BE2C (cell line): ENCODE results near the gene GPC5.
A peak's percentile ranks its signal among the peaks of the same experiment; 100 is the strongest.

Experiments
- DNase-seq: peaks from one replicate; pipeline ENCODE4 v3.0.0-alpha.2; 2020
- H3K27me3 ChIP-seq: fragments of 250-450 bp; sonication (Bioruptor Pico); 2 replicates; pipeline ENCODE4 v1.5.1; 2020; ENCODE audit warnings: mild to moderate bottlenecking
- H3K36me3 ChIP-seq: fragments of 250-450 bp; sonication (Bioruptor Pico); 2 replicates; pipeline ENCODE4 v1.5.1; 2020; ENCODE audit warnings: mild to moderate bottlenecking
- H3K4me1 ChIP-seq: fragments of 250-450 bp; sonication (Bioruptor Pico); 2 replicates; pipeline ENCODE4 v1.5.1; 2020
- H3K4me3 ChIP-seq: 2 replicates; pipeline ENCODE4 v1.5.1; 2011; ENCODE audit warnings: low read depth, low read length
- H3K9me3 ChIP-seq: fragments of 250-450 bp; sonication (Bioruptor Pico); 2 replicates; pipeline ENCODE4 v1.5.1; 2020
- CTCF ChIP-seq: IDR thresholded peaks from 2 replicates; pipeline ENCODE4 v1.5.1; 2012; ENCODE audit warnings: mild to moderate bottlenecking, low read depth, low read length

Gene GPC5

GRCh38 chr13:91817250-91817649 is 418.8 kb downstream of the GPC5 start:
- Histone ChIP-seq H3K4me1 (peaks cover 20% of the 10 kb centered on the region), H3K9me3 (no peaks in the 10 kb centered on the region), H3K36me3 (no peaks in the 10 kb centered on the region), H3K4me3 (no peak overlapping the region), H3K27me3 (no peaks in the 10 kb centered on the region)
- DNase-seq: no peak
- peak; percentile 78 for TF ChIP-seq CTCF

DNA sequence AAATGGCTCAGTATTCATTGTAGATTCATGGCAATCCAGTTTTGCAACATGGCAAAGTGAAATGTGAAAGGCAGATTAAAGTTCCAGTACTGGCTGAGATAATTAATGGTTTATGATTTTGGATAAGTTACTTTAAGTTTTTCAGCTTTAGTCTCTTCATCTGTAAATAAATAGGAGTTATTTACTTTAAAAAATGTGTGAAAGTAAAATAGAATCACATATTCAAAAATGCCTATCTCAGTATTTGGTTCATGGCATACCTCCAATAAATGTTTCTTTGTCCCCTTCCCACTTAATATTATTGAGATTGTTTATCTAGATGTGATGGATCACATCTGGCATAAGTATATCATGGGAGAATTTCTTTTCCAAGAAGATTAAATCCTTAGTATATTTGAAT is 426.0 kb downstream of the GPC5 start:
- no peak for TF ChIP-seq CTCF
- no peaks in the 10 kb centered on the region for H3K9me3 ChIP-seq
- H3K27me3 ChIP-seq: no peaks in the 10 kb centered on the region
- H3K4me1 ChIP-seq: peaks cover 4% of the 10 kb centered on the region; the same call in 1 of the 2 replicates
- DNase-seq: no peak
- no peak overlapping the region for H3K4me3 ChIP-seq
- H3K36me3 ChIP-seq: no peaks in the 10 kb centered on the region

GRCh38 chr13:91825516-91825915 is 427.1 kb downstream of the GPC5 start:
- TF ChIP-seq CTCF: no peak
- no peak for DNase-seq
- Histone ChIP-seq H3K9me3 (no peaks in the 10 kb centered on the region), H3K4me3 (no peak overlapping the region), H3K27me3 (no peaks in the 10 kb centered on the region), H3K4me1 (peaks cover 4% of the 10 kb centered on the region; the same call in 1 of the 2 replicates), H3K36me3 (no peaks in the 10 kb centered on the region)

DNA sequence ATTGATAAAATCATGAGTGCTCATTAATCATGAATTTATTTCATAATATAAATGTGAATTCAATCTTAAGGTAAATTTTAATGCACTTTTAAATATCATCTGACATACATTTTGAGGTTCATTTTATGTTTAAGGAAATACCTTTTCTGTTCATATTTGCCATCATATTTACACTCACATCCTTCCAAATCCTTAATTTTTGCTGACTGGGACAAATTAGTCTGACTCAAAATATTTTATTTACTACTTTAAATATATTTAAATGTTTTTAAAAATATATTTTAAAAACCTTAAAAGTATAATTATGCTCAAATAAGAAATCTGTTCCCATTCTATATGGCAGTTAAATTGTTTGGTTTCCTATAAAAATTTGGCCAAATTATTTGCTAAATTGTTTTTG is 438.1 kb downstream of the GPC5 start:
- no peaks in the 10 kb centered on the region for H3K27me3 ChIP-seq
- no peaks in the 10 kb centered on the region for H3K36me3 ChIP-seq
- no peak for DNase-seq
- H3K4me3 ChIP-seq: no peak overlapping the region
- no peaks in the 10 kb centered on the region for H3K4me1 ChIP-seq
- H3K9me3 ChIP-seq: no peaks in the 10 kb centered on the region
- no peak for TF ChIP-seq CTCF

GRCh38 chr13:91845612-91846011 is 447.2 kb downstream of the GPC5 start:
- H3K4me3 ChIP-seq: no peak overlapping the region
- H3K9me3 ChIP-seq: no peaks in the 10 kb centered on the region
- TF ChIP-seq CTCF: no peak
- no peak for DNase-seq
- no peaks in the 10 kb centered on the region for H3K4me1 ChIP-seq
- H3K36me3 ChIP-seq: no peaks in the 10 kb centered on the region
- no peaks in the 10 kb centered on the region for H3K27me3 ChIP-seq

DNA sequence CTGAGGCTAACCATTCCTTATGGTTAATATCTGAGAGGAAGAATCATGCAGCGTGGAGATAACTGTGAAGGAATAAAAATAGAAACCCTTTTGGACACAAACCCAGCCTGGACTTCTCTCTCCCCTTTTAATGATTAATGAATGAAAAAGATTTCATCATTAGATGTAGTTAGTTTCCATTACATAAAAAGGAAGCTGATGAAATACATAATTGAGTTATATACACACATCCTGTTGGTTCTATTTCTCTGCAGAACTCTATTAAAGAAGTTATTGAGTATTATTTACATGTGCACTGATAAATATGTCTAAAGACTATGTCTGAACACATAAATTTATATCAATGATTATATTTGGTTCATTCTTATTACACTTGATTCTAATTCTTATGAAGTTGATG is 465.3 kb downstream of the GPC5 start:
- Histone ChIP-seq H3K36me3 (no peaks in the 10 kb centered on the region), H3K4me3 (no peak overlapping the region), H3K4me1 (peaks cover 6% of the 10 kb centered on the region), H3K27me3 (no peaks in the 10 kb centered on the region), H3K9me3 (no peaks in the 10 kb centered on the region)
- no peak for TF ChIP-seq CTCF
- DNase-seq: no peak
